OCI-LY3 (cell line): Measurements from ENCODE around the gene CTDSPL.

Experiments
- CTCF ChIP-seq: fragments of 200-600, 300-600 bp; sonication (generic); IDR thresholded peaks from 2 replicates; pipeline ENCODE4 v1.5.1; 2014; ENCODE audit warnings: antibody characterized with exemption, low read length, low read depth
- EZH2phosphoT487 ChIP-seq: fragments of 200-600 bp; shearing (Covaris generic); IDR thresholded peaks from 2 replicates; pipeline ENCODE4 v1.6.1; 2018; ENCODE audit warnings: antibody characterized with exemption, mixed run types, low read depth

- TF ChIP-seq CTCF: no peak
- TF ChIP-seq EZH2phosphoT487: no peak
Measured at GRCh38 chr3:37892927-37893600, 31.4 kb downstream of the CTDSPL start.
